GM23338 (cell line): ENCODE data around the gene MAP3K4. TPM values are rescaled to one million over a fixed set of nuclear protein-coding genes. Genes with fewer than 3 reads are reported as not detected.

Experiments
- ATAC-seq: fragments of 200-7000 bp; cut with Tn5 transposase; 3 replicates; pipeline ENCODE4 v1.9.1; 2020
- DNase-seq: peaks from one replicate; pipeline ENCODE4 v3.0.0-alpha.2; 2015; ENCODE audit warnings: low spot score
- H2AFZ ChIP-seq: fragments of 200-600 bp; sonication (generic); 2 replicates; pipeline ENCODE4 v1.8.0; 2016; ENCODE audit warnings: antibody characterized with exemption, mild to moderate bottlenecking, moderate library complexity
- H3F3A ChIP-seq: fragments of 200-600 bp; sonication (generic); replicated peaks from 2 replicates; pipeline ENCODE4 v1.8.0; 2017; ENCODE audit warnings: antibody characterized with exemption, mixed run types, low read depth
- H3K27ac ChIP-seq: fragments of 200-600 bp; sonication (generic); 2 replicates; pipeline ENCODE4 v1.6.1; 2016; ENCODE audit warnings: low read depth
- H3K27me3 ChIP-seq: fragments of 200-600 bp; sonication (generic); 2 replicates; pipeline ENCODE4 v1.8.0; 2016; ENCODE audit warnings: mild to moderate bottlenecking, mixed run types, moderate library complexity; ENCODE audit not compliant: insufficient read depth
- H3K36me3 ChIP-seq: fragments of 200-600 bp; sonication (generic); 2 replicates; pipeline ENCODE4 v1.8.0; 2016; ENCODE audit warnings: mild to moderate bottlenecking; ENCODE audit not compliant: insufficient read depth
- H3K4me1 ChIP-seq: fragments of 200-600 bp; sonication (generic); 2 replicates; pipeline ENCODE4 v1.8.0; 2016; ENCODE audit warnings: mild to moderate bottlenecking, moderate library complexity; ENCODE audit not compliant: insufficient read depth
- H3K4me2 ChIP-seq: fragments of 200-600 bp; sonication (generic); 2 replicates; pipeline ENCODE4 v1.7.1; 2017; ENCODE audit warnings: mixed run types
- H3K4me3 ChIP-seq: fragments of 200-600 bp; sonication (generic); 2 replicates; pipeline ENCODE4 v1.6.1; 2016; ENCODE audit warnings: mixed run types
- H3K79me2 ChIP-seq: fragments of 200-600 bp; sonication (generic); replicated peaks from 2 replicates; pipeline ENCODE4 v1.8.0; 2017; ENCODE audit warnings: mild to moderate bottlenecking; ENCODE audit not compliant: insufficient read depth
- H3K9me2 ChIP-seq: fragments of 200-600 bp; sonication (generic); 2 replicates; pipeline ENCODE4 v1.8.0; 2017; ENCODE audit not compliant: insufficient read depth
- H4K20me1 ChIP-seq: fragments of 200-600 bp; sonication (generic); replicated peaks from 2 replicates; pipeline ENCODE4 v1.8.0; 2017; ENCODE audit warnings: mild to moderate bottlenecking; ENCODE audit not compliant: insufficient read depth
- H3K27ac Mint-ChIP-seq: 2 replicates; pipeline ENCODE4 v1.8.0; 2020; ENCODE audit warnings: inconsistent platforms, mild to moderate bottlenecking, moderate library complexity, mixed read lengths
- H3K27me3 Mint-ChIP-seq: 3 replicates; pipeline ENCODE4 v1.8.0; 2022; ENCODE audit warnings: low read depth, mild to moderate bottlenecking, moderate library complexity, mixed read lengths, inconsistent platforms; ENCODE audit not compliant: insufficient read depth, poor library complexity
- H3K36me3 Mint-ChIP-seq: 3 replicates; pipeline ENCODE4 v1.8.0; 2021; ENCODE audit warnings: low read depth, mild to moderate bottlenecking, inconsistent platforms, moderate library complexity, mixed read lengths
- H3K4me1 Mint-ChIP-seq: 3 replicates; pipeline ENCODE4 v1.8.0; 2020; ENCODE audit warnings: mild to moderate bottlenecking, inconsistent platforms, mixed read lengths
- H3K4me3 Mint-ChIP-seq: 3 replicates; pipeline ENCODE4 v1.8.0; 2021; ENCODE audit warnings: moderate library complexity, mild to moderate bottlenecking, inconsistent platforms, mixed read lengths
- H3K9me3 Mint-ChIP-seq: 3 replicates; pipeline ENCODE4 v1.8.0; 2020; ENCODE audit warnings: moderate library complexity, mild to moderate bottlenecking, inconsistent platforms, mixed read lengths
- JUNB ChIP-seq: IDR thresholded peaks from one replicate; pipeline ENCODE4 v1.6.1; 2016; ENCODE audit warnings: antibody characterized with exemption; ENCODE audit not compliant: unreplicated experiment
- NANOG ChIP-seq: IDR thresholded peaks from 2 replicates; pipeline ENCODE4 v1.6.1; 2016; ENCODE audit warnings: antibody characterized with exemption, borderline replicate concordance
- STAT1 ChIP-seq: IDR thresholded peaks from one replicate; pipeline ENCODE4 v1.6.1; 2016; ENCODE audit warnings: antibody characterized with exemption; ENCODE audit not compliant: unreplicated experiment
- ZNF331 ChIP-seq: fragments of 250-450 bp; sonication (Bioruptor Pico); IDR thresholded peaks from 2 replicates; pipeline ENCODE4 v1.5.0; 2020; ENCODE audit warnings: low read depth, mild to moderate bottlenecking, moderate library complexity
- polyA plus RNA-seq: library from polyadenylated mRNA; unstranded; fragments of >200 nt; fragmentation: Nextera tagmentation; extraction: Ambion mirVana; gene quantifications from 2 replicates; pipeline ENCODE4 v1.2.1, GENCODE V29; 2016
- total RNA-seq: library from RNA; depleted of rRNA; stranded (reverse); fragments of >200 nt; shearing (Covaris generic); gene quantifications from 2 replicates; pipeline ENCODE4 v1.2.3, GENCODE V29; 2014
- TF ChIP-seq, protein P1 (sequence below): IDR thresholded peaks from one replicate; pipeline ENCODE4 v1.6.1; 2018; ENCODE audit warnings: antibody characterized with exemption; ENCODE audit not compliant: unreplicated experiment
- TF ChIP-seq, protein P2 (sequence below), 2 experiments: fragments of 200-600 bp in 1 of 2; sonication (generic) in 1 of 2; conservative IDR thresholded peaks; 2 replicates each; pipeline versions ENCODE4 v1.5.1 to v1.6.1; 2016 to 2017; ENCODE audit warnings: antibody characterized with exemption in 2 of 2, low read depth in 2 of 2, mild to moderate bottlenecking in 2 of 2, moderate library complexity in 1 of 2
- TF ChIP-seq, protein P3 (sequence below): fragments of 250-450 bp; sonication (Bioruptor Pico); IDR thresholded peaks from 2 replicates; pipeline ENCODE4 v1.5.0; 2020; ENCODE audit warnings: mild to moderate bottlenecking, moderate library complexity

The MAP3K4 gene
- total and polyA plus RNA-seq, 2 experiments from 2014 or later: 44.4 to 48.8 TPM

DNA sequence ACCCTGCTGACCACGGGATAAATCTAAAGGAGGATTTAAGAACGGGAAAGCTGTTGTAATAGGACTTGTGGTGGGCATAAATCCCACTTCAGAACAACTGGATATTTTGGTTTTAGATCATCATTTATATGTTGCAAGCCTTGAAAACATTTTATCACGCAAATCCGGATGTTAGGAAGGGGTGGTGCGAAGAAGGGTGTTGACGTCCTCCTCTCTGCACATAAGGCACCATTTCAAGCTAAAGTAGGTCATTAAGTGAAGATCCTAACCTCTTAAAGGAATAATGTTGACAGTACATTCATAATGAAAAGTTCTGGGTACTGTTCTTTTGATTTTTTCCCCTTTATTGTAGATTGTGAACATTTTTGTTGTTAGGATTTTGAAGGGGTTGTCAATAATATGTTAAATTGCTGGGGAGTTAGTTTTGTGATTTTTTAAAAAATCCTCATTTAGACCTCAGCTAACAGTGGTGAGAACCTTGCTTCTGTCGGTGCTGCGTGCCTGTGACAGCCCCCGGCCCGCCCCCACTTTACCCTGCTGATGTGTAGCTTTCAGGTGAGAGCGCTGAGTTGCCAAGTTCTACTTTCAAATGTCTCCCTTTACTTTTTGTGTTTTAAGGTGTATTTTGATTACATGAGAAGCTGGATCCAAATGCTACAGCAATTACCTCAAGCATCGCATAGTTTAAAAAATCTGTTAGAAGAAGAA is 88.8 kb downstream of the MAP3K4 start (continued):
- TF ChIP-seq, protein P1, sequence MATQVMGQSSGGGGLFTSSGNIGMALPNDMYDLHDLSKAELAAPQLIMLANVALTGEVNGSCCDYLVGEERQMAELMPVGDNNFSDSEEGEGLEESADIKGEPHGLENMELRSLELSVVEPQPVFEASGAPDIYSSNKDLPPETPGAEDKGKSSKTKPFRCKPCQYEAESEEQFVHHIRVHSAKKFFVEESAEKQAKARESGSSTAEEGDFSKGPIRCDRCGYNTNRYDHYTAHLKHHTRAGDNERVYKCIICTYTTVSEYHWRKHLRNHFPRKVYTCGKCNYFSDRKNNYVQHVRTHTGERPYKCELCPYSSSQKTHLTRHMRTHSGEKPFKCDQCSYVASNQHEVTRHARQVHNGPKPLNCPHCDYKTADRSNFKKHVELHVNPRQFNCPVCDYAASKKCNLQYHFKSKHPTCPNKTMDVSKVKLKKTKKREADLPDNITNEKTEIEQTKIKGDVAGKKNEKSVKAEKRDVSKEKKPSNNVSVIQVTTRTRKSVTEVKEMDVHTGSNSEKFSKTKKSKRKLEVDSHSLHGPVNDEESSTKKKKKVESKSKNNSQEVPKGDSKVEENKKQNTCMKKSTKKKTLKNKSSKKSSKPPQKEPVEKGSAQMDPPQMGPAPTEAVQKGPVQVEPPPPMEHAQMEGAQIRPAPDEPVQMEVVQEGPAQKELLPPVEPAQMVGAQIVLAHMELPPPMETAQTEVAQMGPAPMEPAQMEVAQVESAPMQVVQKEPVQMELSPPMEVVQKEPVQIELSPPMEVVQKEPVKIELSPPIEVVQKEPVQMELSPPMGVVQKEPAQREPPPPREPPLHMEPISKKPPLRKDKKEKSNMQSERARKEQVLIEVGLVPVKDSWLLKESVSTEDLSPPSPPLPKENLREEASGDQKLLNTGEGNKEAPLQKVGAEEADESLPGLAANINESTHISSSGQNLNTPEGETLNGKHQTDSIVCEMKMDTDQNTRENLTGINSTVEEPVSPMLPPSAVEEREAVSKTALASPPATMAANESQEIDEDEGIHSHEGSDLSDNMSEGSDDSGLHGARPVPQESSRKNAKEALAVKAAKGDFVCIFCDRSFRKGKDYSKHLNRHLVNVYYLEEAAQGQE: no peak
- TF ChIP-seq NANOG (no peak), ZNF331 (CRISPR knock-in tag) (no peak), STAT1 (no peak)
- TF ChIP-seq, protein P2, sequence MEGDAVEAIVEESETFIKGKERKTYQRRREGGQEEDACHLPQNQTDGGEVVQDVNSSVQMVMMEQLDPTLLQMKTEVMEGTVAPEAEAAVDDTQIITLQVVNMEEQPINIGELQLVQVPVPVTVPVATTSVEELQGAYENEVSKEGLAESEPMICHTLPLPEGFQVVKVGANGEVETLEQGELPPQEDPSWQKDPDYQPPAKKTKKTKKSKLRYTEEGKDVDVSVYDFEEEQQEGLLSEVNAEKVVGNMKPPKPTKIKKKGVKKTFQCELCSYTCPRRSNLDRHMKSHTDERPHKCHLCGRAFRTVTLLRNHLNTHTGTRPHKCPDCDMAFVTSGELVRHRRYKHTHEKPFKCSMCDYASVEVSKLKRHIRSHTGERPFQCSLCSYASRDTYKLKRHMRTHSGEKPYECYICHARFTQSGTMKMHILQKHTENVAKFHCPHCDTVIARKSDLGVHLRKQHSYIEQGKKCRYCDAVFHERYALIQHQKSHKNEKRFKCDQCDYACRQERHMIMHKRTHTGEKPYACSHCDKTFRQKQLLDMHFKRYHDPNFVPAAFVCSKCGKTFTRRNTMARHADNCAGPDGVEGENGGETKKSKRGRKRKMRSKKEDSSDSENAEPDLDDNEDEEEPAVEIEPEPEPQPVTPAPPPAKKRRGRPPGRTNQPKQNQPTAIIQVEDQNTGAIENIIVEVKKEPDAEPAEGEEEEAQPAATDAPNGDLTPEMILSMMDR (conservative IDR thresholded peaks at IDR 0.05; ENCODE audit: low read depth in 2 of 2): no peak

DNA sequence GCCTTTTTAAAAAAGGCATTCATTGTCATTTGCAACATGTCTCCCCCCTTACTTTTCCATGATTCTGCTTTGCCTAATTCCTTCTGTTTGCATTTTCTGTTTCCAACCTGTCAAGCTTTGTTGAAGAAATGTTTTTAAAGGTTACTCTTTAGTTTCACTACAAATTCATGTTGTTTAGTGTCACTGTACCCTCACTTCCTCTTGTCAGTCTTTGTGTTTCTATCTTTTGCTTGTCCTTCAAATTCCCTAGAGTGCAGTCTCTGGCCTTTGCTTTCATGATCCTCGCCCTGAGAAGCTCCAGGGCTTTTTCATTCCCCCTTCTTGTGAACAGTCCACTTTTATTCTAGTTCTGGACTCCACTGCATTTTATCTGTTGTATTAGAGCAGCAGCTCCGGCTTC is 90.6 kb downstream of the MAP3K4 start:
- Histone ChIP-seq H3K27ac (no peak overlapping the region), H3K4me3 (no peak overlapping the region), H4K20me1 (no peaks in the 10 kb centered on the region), H3K4me2 (no peak overlapping the region), H3K9me2 (no peaks in the 10 kb centered on the region), H3K27me3 (no peaks in the 10 kb centered on the region), H3F3A (no peaks in the 10 kb centered on the region), H3K4me1 (no peaks in the 10 kb centered on the region), H2AFZ (no peak overlapping the region), H3K36me3 (peaks cover 17% of the 10 kb centered on the region), H3K79me2 (no peaks in the 10 kb centered on the region)
- Mint-ChIP-seq H3K4me1 (no peaks in the 10 kb centered on the region), H3K9me3 (no peaks in the 10 kb centered on the region), H3K4me3 (no peak overlapping the region), H3K27ac (no peak overlapping the region), H3K36me3 (peaks cover 12% of the 10 kb centered on the region; the same call in 2 of the 3 replicates), H3K27me3 (peaks cover 2% of the 10 kb centered on the region)
- TF ChIP-seq STAT1: no peak
- DNase-seq (no peak), ATAC-seq (no peak)

DNA sequence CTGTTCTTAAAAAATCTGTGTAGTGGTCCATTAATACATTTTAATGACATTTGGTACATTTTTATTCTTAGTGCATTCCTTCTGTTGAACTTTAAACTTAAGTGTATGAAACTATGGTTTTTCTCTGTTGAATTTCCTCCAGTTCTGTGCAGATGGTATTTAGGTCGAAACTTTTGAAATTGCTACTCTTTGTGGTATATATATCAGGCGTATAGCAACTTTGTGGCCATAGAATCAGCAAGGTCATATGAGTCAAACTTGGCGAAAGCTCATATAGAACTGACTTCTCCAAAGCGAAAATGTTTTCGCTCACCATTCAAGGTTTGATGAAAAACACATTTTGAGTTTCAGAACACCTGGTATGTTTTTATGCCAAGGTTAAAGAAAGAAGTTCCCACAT is 93.7 kb downstream of the MAP3K4 start:
- no peaks in the 10 kb centered on the region for H3K4me1 ChIP-seq
- no peaks in the 10 kb centered on the region for H3F3A ChIP-seq
- no peak overlapping the region for H2AFZ ChIP-seq
- Mint-ChIP-seq H3K27ac (no peak overlapping the region), H3K4me1 (no peaks in the 10 kb centered on the region), H3K9me3 (no peaks in the 10 kb centered on the region), H3K36me3 (peaks cover 33% of the 10 kb centered on the region; the same call in 2 of the 3 replicates), H3K4me3 (no peak overlapping the region), H3K27me3 (no peaks in the 10 kb centered on the region)
- no peak overlapping the region for H3K4me2 ChIP-seq
- peaks cover 42% of the 10 kb centered on the region for H3K36me3 ChIP-seq
- DNase-seq (no peak), ATAC-seq (no peak)
- H3K9me2 ChIP-seq: no peaks in the 10 kb centered on the region
- no peaks in the 10 kb centered on the region for H3K27me3 ChIP-seq
- no peak overlapping the region for H3K27ac ChIP-seq
- H4K20me1 ChIP-seq: no peaks in the 10 kb centered on the region
- H3K4me3 ChIP-seq: no peak overlapping the region
- H3K79me2 ChIP-seq: no peaks in the 10 kb centered on the region
- TF ChIP-seq NANOG (no peak), JUNB (no peak)
- TF ChIP-seq, protein P3, sequence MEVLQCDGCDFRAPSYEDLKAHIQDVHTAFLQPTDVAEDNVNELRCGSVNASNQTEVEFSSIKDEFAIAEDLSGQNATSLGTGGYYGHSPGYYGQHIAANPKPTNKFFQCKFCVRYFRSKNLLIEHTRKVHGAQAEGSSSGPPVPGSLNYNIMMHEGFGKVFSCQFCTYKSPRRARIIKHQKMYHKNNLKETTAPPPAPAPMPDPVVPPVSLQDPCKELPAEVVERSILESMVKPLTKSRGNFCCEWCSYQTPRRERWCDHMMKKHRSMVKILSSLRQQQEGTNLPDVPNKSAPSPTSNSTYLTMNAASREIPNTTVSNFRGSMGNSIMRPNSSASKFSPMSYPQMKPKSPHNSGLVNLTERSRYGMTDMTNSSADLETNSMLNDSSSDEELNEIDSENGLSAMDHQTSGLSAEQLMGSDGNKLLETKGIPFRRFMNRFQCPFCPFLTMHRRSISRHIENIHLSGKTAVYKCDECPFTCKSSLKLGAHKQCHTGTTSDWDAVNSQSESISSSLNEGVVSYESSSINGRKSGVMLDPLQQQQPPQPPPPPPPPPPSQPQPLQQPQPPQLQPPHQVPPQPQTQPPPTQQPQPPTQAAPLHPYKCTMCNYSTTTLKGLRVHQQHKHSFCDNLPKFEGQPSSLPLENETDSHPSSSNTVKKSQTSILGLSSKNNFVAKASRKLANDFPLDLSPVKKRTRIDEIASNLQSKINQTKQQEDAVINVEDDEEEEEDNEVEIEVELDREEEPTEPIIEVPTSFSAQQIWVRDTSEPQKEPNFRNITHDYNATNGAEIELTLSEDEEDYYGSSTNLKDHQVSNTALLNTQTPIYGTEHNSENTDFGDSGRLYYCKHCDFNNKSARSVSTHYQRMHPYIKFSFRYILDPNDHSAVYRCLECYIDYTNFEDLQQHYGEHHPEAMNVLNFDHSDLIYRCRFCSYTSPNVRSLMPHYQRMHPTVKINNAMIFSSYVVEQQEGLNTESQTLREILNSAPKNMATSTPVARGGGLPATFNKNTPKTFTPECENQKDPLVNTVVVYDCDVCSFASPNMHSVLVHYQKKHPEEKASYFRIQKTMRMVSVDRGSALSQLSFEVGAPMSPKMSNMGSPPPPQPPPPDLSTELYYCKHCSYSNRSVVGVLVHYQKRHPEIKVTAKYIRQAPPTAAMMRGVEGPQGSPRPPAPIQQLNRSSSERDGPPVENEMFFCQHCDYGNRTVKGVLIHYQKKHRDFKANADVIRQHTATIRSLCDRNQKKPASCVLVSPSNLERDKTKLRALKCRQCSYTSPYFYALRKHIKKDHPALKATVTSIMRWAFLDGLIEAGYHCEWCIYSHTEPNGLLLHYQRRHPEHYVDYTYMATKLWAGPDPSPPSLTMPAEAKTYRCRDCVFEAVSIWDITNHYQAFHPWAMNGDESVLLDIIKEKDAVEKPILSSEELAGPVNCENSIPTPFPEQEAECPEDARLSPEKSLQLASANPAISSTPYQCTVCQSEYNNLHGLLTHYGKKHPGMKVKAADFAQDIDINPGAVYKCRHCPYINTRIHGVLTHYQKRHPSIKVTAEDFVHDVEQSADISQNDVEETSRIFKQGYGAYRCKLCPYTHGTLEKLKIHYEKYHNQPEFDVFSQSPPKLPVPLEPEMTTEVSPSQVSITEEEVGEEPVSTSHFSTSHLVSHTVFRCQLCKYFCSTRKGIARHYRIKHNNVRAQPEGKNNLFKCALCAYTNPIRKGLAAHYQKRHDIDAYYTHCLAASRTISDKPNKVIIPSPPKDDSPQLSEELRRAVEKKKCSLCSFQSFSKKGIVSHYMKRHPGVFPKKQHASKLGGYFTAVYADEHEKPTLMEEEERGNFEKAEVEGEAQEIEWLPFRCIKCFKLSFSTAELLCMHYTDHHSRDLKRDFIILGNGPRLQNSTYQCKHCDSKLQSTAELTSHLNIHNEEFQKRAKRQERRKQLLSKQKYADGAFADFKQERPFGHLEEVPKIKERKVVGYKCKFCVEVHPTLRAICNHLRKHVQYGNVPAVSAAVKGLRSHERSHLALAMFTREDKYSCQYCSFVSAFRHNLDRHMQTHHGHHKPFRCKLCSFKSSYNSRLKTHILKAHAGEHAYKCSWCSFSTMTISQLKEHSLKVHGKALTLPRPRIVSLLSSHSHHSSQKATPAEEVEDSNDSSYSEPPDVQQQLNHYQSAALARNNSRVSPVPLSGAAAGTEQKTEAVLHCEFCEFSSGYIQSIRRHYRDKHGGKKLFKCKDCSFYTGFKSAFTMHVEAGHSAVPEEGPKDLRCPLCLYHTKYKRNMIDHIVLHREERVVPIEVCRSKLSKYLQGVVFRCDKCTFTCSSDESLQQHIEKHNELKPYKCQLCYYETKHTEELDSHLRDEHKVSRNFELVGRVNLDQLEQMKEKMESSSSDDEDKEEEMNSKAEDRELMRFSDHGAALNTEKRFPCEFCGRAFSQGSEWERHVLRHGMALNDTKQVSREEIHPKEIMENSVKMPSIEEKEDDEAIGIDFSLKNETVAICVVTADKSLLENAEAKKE (CRISPR knock-in tag): no peak
